ENCODE results near the gene ABT1. TPM values are rescaled to one million over a fixed set of nuclear protein-coding genes. Genes with fewer than 3 reads are reported as not detected.

The ABT1 gene
- total RNA-seq, 2 donors from 2014 or later: 19.7 to 22.6 TPM

DNA sequence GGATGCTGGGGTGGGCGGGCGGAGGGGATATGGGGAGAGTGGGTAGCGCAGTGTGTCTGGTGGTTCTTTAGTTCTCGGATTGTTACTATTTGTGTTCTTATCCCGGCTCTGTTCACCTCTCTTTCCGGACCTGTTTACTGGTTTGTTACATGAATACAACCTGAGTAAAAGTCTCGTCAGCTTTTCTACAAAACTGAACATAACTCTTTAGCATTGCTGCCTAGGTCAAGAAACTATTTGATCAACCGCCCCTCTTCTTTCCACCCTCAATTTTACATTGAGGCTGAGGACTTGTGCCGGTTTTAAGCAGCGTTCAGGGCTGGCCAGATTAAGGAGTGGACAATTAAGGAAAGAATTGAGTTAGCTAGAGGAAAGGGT, 625 bp downstream of the ABT1 start:
- no peak overlapping the region for H3K4me3 Mint-ChIP-seq
- no peak overlapping the region for H3K27ac Mint-ChIP-seq
- 12 to 21% methylated on average over 4 to 10 of the region's 10 CpGs for WGBS, 2 experiments (ENCODE audit: insufficient coverage in 1 of 2, insufficient read length in 1 of 2)

DNA sequence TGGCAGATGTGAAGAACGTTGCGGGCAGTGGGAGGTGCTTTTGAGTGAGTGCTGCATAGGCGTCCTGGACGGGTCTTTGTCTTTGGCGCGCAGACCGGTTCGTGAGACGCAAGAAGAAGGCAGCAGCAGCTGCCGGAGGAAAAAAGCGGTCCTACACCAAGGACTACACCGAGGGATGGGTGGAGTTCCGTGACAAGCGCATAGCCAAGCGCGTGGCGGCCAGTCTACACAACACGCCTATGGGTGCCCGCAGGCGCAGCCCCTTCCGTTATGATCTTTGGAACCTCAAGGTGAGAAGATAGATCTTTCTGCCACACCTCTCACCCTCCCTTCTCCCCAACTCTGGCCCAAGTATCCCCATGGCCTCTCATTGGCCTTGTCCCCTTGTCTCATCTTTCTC, 1.1 kb downstream of the ABT1 start:
- TF ChIP-seq, protein P1, sequence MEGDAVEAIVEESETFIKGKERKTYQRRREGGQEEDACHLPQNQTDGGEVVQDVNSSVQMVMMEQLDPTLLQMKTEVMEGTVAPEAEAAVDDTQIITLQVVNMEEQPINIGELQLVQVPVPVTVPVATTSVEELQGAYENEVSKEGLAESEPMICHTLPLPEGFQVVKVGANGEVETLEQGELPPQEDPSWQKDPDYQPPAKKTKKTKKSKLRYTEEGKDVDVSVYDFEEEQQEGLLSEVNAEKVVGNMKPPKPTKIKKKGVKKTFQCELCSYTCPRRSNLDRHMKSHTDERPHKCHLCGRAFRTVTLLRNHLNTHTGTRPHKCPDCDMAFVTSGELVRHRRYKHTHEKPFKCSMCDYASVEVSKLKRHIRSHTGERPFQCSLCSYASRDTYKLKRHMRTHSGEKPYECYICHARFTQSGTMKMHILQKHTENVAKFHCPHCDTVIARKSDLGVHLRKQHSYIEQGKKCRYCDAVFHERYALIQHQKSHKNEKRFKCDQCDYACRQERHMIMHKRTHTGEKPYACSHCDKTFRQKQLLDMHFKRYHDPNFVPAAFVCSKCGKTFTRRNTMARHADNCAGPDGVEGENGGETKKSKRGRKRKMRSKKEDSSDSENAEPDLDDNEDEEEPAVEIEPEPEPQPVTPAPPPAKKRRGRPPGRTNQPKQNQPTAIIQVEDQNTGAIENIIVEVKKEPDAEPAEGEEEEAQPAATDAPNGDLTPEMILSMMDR (conservative IDR thresholded peaks at IDR 0.05): no peak
- H3K27me3 Mint-ChIP-seq (ENCODE audit: insufficient read depth): peaks cover 8% of the 10 kb centered on the region
- H3K9ac ChIP-seq (ENCODE audit: extremely low read depth, low read length, poor library complexity, severe bottlenecking): no peak overlapping the region
- DNase-seq: no peak
- H3K27me3 ChIP-seq (ENCODE audit: control insufficient read depth, insufficient read depth, low read length, poor library complexity, severe bottlenecking): peaks cover 5% of the 10 kb centered on the region
- H3K27ac ChIP-seq (ENCODE audit: low read depth, low read length): no peak overlapping the region
- H3K4me1 ChIP-seq (ENCODE audit: control insufficient read depth, insufficient read depth, low read length): no peaks in the 10 kb centered on the region
- H3K9me3 ChIP-seq (ENCODE audit: control insufficient read depth, low read length): no peaks in the 10 kb centered on the region
- peaks cover 14% of the 10 kb centered on the region for H3K36me3 ChIP-seq (ENCODE audit: control insufficient read depth, insufficient read depth, low read length)
- H3K36me3 Mint-ChIP-seq (ENCODE audit: low read depth): peaks cover 15% of the 10 kb centered on the region
- no peak overlapping the region for H3K4me3 Mint-ChIP-seq
- H3K4me1 Mint-ChIP-seq: peaks cover 7% of the 10 kb centered on the region
- no peaks in the 10 kb centered on the region for H3K9me3 Mint-ChIP-seq
- peak overlapping the region; percentile 95 for H3K4me3 ChIP-seq (ENCODE audit: low read length)
- 84 to 95% methylated on average over 17 to 21 of the region's 21 CpGs for WGBS, 2 experiments (ENCODE audit: insufficient coverage in 1 of 2, insufficient read length in 1 of 2)
- no peak overlapping the region for H3K27ac Mint-ChIP-seq

More for the DNA sequence above, 625 bp downstream of the ABT1 start:
- H3K36me3 ChIP-seq (ENCODE audit: control insufficient read depth, insufficient read depth, low read length): peaks cover 14% of the 10 kb centered on the region
- peaks cover 10% of the 10 kb centered on the region for H3K27me3 Mint-ChIP-seq (ENCODE audit: insufficient read depth)
- DNase-seq: no peak
- H3K4me1 Mint-ChIP-seq: peaks cover 7% of the 10 kb centered on the region
- peak overlapping the region; percentile 66 for H3K9ac ChIP-seq (ENCODE audit: extremely low read depth, low read length, poor library complexity, severe bottlenecking)
- H3K4me1 ChIP-seq (ENCODE audit: control insufficient read depth, insufficient read depth, low read length): no peaks in the 10 kb centered on the region
- no peaks in the 10 kb centered on the region for H3K9me3 ChIP-seq (ENCODE audit: control insufficient read depth, low read length)
- H3K27me3 ChIP-seq (ENCODE audit: control insufficient read depth, insufficient read depth, low read length, poor library complexity, severe bottlenecking): peaks cover 10% of the 10 kb centered on the region
- peak overlapping the region; percentile 95 for H3K4me3 ChIP-seq (ENCODE audit: low read length)
- H3K9me3 Mint-ChIP-seq: no peaks in the 10 kb centered on the region
- TF ChIP-seq, protein P1 (conservative IDR thresholded peaks at IDR 0.05): no peak
- no peak overlapping the region for H3K27ac ChIP-seq (ENCODE audit: low read depth, low read length)
- peaks cover 15% of the 10 kb centered on the region for H3K36me3 Mint-ChIP-seq (ENCODE audit: low read depth)

DNA sequence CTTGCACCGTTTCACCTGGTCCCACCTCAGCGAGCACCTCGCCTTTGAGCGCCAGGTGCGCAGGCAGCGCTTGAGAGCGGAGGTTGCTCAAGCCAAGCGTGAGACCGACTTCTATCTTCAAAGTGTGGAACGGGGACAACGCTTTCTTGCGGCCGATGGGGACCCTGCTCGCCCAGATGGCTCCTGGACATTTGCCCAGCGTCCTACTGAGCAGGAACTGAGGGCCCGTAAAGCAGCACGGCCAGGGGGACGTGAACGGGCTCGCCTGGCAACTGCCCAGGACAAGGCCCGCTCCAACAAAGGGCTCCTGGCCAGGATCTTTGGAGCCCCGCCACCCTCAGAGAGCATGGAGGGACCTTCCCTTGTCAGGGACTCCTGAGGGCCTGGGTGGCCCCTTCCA, 1.5 kb downstream of the ABT1 start:
- Histone ChIP-seq H3K27me3 (ENCODE audit: control insufficient read depth, insufficient read depth, low read length, poor library complexity, severe bottlenecking) (peaks cover 4% of the 10 kb centered on the region), H3K4me3 (ENCODE audit: low read length) (peak overlapping the region; percentile 95), H3K27ac (ENCODE audit: low read depth, low read length) (no peak overlapping the region), H3K4me1 (ENCODE audit: control insufficient read depth, insufficient read depth, low read length) (no peaks in the 10 kb centered on the region), H3K36me3 (ENCODE audit: control insufficient read depth, insufficient read depth, low read length) (peaks cover 14% of the 10 kb centered on the region), H3K9me3 (ENCODE audit: control insufficient read depth, low read length) (no peaks in the 10 kb centered on the region), H3K9ac (ENCODE audit: extremely low read depth, low read length, poor library complexity, severe bottlenecking) (no peak overlapping the region)
- no peak for DNase-seq
- WGBS, 2 experiments (ENCODE audit: insufficient coverage in 1 of 2, insufficient read length in 1 of 2): 95 to 96% methylated on average over 13 to 22 of the region's 22 CpGs
- peaks cover 15% of the 10 kb centered on the region for H3K36me3 Mint-ChIP-seq (ENCODE audit: low read depth)
- TF ChIP-seq, protein P1 (conservative IDR thresholded peaks at IDR 0.05): no peak
- no peaks in the 10 kb centered on the region for H3K9me3 Mint-ChIP-seq
- H3K4me1 Mint-ChIP-seq: peaks cover 7% of the 10 kb centered on the region
- H3K4me3 Mint-ChIP-seq: no peak overlapping the region
- peaks cover 6% of the 10 kb centered on the region for H3K27me3 Mint-ChIP-seq (ENCODE audit: insufficient read depth)
- no peak overlapping the region for H3K27ac Mint-ChIP-seq

All from endodermal cell (in vitro differentiated cells).